Measurements from ENCODE around the gene MIF4GD. TPM values are rescaled to one million over a fixed set of nuclear protein-coding genes. Genes with fewer than 3 reads are reported as not detected.

The MIF4GD gene
- total and polyA plus RNA-seq, 9 of the 15 experiments (the other 6 are each of a cell fraction or from before 2014, with no cell fraction given), result 11.8 to 63.8 (median 28.1) TPM

DNA sequence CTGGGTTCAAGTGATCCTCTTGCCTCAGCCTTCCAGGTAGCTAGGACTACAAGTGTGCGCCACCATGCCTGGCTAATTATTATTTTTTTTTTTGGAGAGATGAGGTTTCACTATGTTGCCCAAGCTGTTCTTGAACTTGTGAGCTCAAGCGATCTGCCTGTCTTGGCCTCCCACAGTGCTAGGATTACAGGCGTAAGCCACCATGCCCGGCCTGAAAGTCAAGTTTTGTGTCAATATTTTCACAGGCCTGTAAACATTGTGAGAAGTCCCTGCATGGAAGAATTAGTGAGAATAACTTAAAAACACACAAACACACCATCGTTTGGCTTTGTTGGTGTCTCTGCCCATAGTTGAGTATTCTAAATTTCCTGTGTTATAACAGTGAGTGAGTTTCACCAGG is 43.3 kb downstream of the MIF4GD start:
- BruUV-seq (replicated peaks), result no TSS peak
- no peak overlapping the region for H2AFZ ChIP-seq (ENCODE audit: low read depth, low read length)
- H3K4me2 ChIP-seq (ENCODE audit: insufficient read depth, low read length), result no peak overlapping the region
- H3K36me3 ChIP-seq (ENCODE audit: control insufficient read depth, insufficient read depth, low read length), result peaks cover 89% of the 10 kb centered on the region
- FAIRE-seq, result no peak
- no peak overlapping the region for H3K4me3 ChIP-seq
- no peak overlapping the region for H3K9ac ChIP-seq (ENCODE audit: insufficient read depth in 1 of 2, low read depth in 2 of 2, low read length in 2 of 2)
- no peaks in the 10 kb centered on the region for H3K4me1 ChIP-seq (replicated peaks in 1 of 2; ENCODE audit: control insufficient read depth in 2 of 2, insufficient read depth in 2 of 2, low read length in 2 of 2)
- TF ChIP-seq HNRNPL (IDR thresholded peaks at IDR 0.05; ENCODE audit: low read depth, low read length), result no peak
- TF ChIP-seq, protein P1, sequence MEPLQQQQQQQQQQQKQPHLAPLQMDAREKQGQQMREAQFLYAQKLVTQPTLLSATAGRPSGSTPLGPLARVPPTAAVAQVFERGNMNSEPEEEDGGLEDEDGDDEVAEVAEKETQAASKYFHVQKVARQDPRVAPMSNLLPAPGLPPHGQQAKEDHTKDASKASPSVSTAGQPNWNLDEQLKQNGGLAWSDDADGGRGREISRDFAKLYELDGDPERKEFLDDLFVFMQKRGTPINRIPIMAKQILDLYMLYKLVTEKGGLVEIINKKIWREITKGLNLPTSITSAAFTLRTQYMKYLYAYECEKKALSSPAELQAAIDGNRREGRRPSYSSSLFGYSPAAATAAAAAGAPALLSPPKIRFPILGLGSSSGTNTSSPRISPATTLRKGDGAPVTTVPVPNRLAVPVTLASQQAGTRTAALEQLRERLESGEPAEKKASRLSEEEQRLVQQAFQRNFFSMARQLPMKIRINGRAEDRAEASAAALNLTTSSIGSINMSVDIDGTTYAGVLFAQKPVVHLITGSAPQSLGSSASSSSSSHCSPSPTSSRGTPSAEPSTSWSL (CRISPR knock-in tag; IDR thresholded peaks at IDR 0.05; ENCODE audit: borderline replicate concordance), result no peak
- TF ChIP-seq SMC3 (conservative IDR thresholded peaks at IDR 0.05; ENCODE audit: insufficient read depth, low read depth, low read length), result no peak
- no peak for TF ChIP-seq ZNF830 (CRISPR knock-in tag; IDR thresholded peaks at IDR 0.05)
- TF ChIP-seq NCOA6 (IDR thresholded peaks at IDR 0.05), result no peak
- no peak for TF ChIP-seq ESRRB (CRISPR knock-in tag; IDR thresholded peaks at IDR 0.05; ENCODE audit: borderline replicate concordance)
- no peak for TF ChIP-seq MTA1 (IDR thresholded peaks at IDR 0.05; ENCODE audit: borderline replicate concordance)
- no peak for TF ChIP-seq ZNF695 (CRISPR knock-in tag; IDR thresholded peaks at IDR 0.05)
- TF ChIP-seq, protein P2, sequence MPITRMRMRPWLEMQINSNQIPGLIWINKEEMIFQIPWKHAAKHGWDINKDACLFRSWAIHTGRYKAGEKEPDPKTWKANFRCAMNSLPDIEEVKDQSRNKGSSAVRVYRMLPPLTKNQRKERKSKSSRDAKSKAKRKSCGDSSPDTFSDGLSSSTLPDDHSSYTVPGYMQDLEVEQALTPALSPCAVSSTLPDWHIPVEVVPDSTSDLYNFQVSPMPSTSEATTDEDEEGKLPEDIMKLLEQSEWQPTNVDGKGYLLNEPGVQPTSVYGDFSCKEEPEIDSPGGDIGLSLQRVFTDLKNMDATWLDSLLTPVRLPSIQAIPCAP (CRISPR knock-in tag; IDR thresholded peaks at IDR 0.05; ENCODE audit: borderline replicate concordance), result no peak
- no peak for TF ChIP-seq PTBP1 (IDR thresholded peaks at IDR 0.05; ENCODE audit: low read depth, low read length)
- TF ChIP-seq GABPA (tag; conservative IDR thresholded peaks at IDR 0.05; ENCODE audit: low read depth), result no peak
- TF ChIP-seq PHF21A (IDR thresholded peaks at IDR 0.05; ENCODE audit: borderline replicate concordance, low read depth), result no peak
- no peak for TF ChIP-seq SAFB2 (IDR thresholded peaks at IDR 0.05; ENCODE audit: borderline replicate concordance, low read depth, low read length, severe bottlenecking)
- no peak for TF ChIP-seq ZBED1 (IDR thresholded peaks at IDR 0.05)
- TF ChIP-seq ZBTB17 (CRISPR knock-in tag; IDR thresholded peaks at IDR 0.05), result no peak
- TF ChIP-seq ZNF764 (CRISPR knock-in tag; IDR thresholded peaks at IDR 0.05; ENCODE audit: low read depth), result no peak
- no peak for TF ChIP-seq SIN3A (IDR thresholded peaks at IDR 0.05; ENCODE audit: borderline replicate concordance in 2 of 2, control insufficient read depth in 1 of 2, low read depth in 2 of 2, low read length in 2 of 2)
- CTCF ChIA-PET (ENCODE audit: low intra/inter-chr PET ratio), result interaction anchor here (0.7 kb wide), 1 partner anchor 266 kb away, joined by 3 read pairs; no protein-coding TSS in a partner anchor
- no peaks in the 10 kb centered on the region for H3K79me2 ChIP-seq (ENCODE audit: control insufficient read depth, insufficient read depth, low read length)
- H3K27me3 ChIP-seq (ENCODE audit: control insufficient read depth in 2 of 2, insufficient read depth in 2 of 2, low read length in 2 of 2), result no peaks in the 10 kb centered on the region
- H4K20me1 ChIP-seq (replicated peaks; ENCODE audit: control insufficient read depth, insufficient read depth, low read length), result no peaks in the 10 kb centered on the region
- no peaks in the 10 kb centered on the region for H3K9me3 ChIP-seq (replicated peaks; ENCODE audit: control insufficient read depth, insufficient read depth, low read depth, low read length)
- intact Hi-C loops (cut with micrococcal nuclease), result no loop called here
- DNase-seq (ENCODE audit: extremely low read depth in 1 of 4, low spot score in 3 of 4), result no peak
- 93% methylated on average over 5 of the region's 5 CpGs for WGBS (ENCODE audit: insufficient coverage, low coverage, missing lambda C conversion rate)
- no peak for ATAC-seq
- H3K27ac ChIP-seq (ENCODE audit: extremely low read depth, low read depth, low read length), result no peak overlapping the region
- in situ Hi-C loops (cut with MboI), result no loop called here
- POLR2A ChIA-PET, result interaction anchor here (0.7 to 4.4 kb wide), 4 partner anchors 10 to 89 kb away, joined by 3 to 38 read pairs (median 12); no protein-coding TSS in a partner anchor
- H3K9me1 ChIP-seq (ENCODE audit: control insufficient read depth, insufficient read depth, low read length), result no peaks in the 10 kb centered on the region

All from K562 (cell line).